Measurements from ENCODE around the gene DTNA.
A peak's percentile ranks its signal among the peaks of the same experiment; 100 is the strongest.

DTNA gene

GRCh38 chr18:34808389-34808788 lies 98.3 kb downstream of the DTNA start:
- DNase-seq: peak in 1 of 3 experiments; percentile 27

GRCh38 chr18:34809451-34810072 lies 99.5 kb downstream of the DTNA start:
- DNase-seq: peak; percentile 7 to 58 (median 21)

GRCh38 chr18:34816183-34816582 lies 106.1 kb downstream of the DTNA start:
- DNase-seq: no peak

GRCh38 chr18:34817636-34818035 lies 107.5 kb downstream of the DTNA start:
- DNase-seq: no peak

- DNase-seq: no peak
Observed at GRCh38 chr18:34818064-34818463, 108.0 kb downstream of the DTNA start.

- DNase-seq: no peak
Observed at GRCh38 chr18:34820360-34821065, 110.4 kb downstream of the DTNA start.

GRCh38 chr18:34821669-34822210 lies 111.6 kb downstream of the DTNA start:
- DNase-seq: no peak

- peak in 1 of 3 experiments; percentile 15 for DNase-seq
Observed at GRCh38 chr18:34828093-34828492, 118.0 kb downstream of the DTNA start.

- DNase-seq: no peak
Observed at GRCh38 chr18:34834897-34835296, 124.8 kb downstream of the DTNA start.

- DNase-seq: no peak
Observed at GRCh38 chr18:34835466-34835865, 125.4 kb downstream of the DTNA start.

- no peak for DNase-seq
Observed at GRCh38 chr18:34837769-34838272, 127.7 kb downstream of the DTNA start.

- DNase-seq: no peak
Observed at GRCh38 chr18:34838669-34839068, 128.6 kb downstream of the DTNA start.

- peak in 2 of 3 experiments; percentile 32 to 79 for DNase-seq
Observed at GRCh38 chr18:34840256-34840826, 130.2 kb downstream of the DTNA start.

- no peak for DNase-seq
Observed at GRCh38 chr18:34841891-34842290, 131.8 kb downstream of the DTNA start.

- DNase-seq: no peak
Observed at GRCh38 chr18:34844072-34844471, 134.0 kb downstream of the DTNA start.

GRCh38 chr18:34844732-34845459 lies 134.8 kb downstream of the DTNA start:
- no peak for DNase-seq

- DNase-seq: no peak
Observed at GRCh38 chr18:34847408-34847807, 137.3 kb downstream of the DTNA start.

- DNase-seq: no peak
Observed at GRCh38 chr18:34848156-34848555, 138.1 kb downstream of the DTNA start.

- DNase-seq: peak in 1 of 3 experiments; percentile 10
Observed at GRCh38 chr18:34848695-34849094, 138.6 kb downstream of the DTNA start.

GRCh38 chr18:34857320-34857719 lies 147.2 kb downstream of the DTNA start:
- DNase-seq: no peak

- no peak for DNase-seq
Observed at GRCh38 chr18:34858188-34858587, 148.1 kb downstream of the DTNA start.

- DNase-seq: no peak
Observed at GRCh38 chr18:34859496-34859895, 149.4 kb downstream of the DTNA start.

- DNase-seq: no peak
Observed at GRCh38 chr18:34862561-34862960, 152.5 kb downstream of the DTNA start.
